PC-9 (cell line): ENCODE results near the gene CD2BP2. TPM values are rescaled to one million over a fixed set of nuclear protein-coding genes. Genes with fewer than 3 reads are reported as not detected.
A peak's percentile ranks its signal among the peaks of the same experiment; 100 is the strongest.

Experiments
- BruUV-seq: library from RNA; stranded (reverse); fragments of 400-500 nt; replicated peaks from 2 replicates; lab custom pipeline; 2021; lab: Mats Ljungman, UMichigan
- CTCF ChIA-PET: fragments of 300-600 bp; sonication (Branson Sonifier 250); formaldehyde crosslinking; loops from one replicate; lab custom pipeline; 2022; ENCODE audit warnings: antibody characterized with exemption; lab: Charles Lee
- POLR2A ChIA-PET: fragments of 300-600 bp; sonication (Branson Sonifier 250); formaldehyde crosslinking; loops from one replicate; lab custom pipeline; 2022; ENCODE audit warnings: antibody characterized with exemption; ENCODE audit not compliant: unreplicated experiment; lab: Charles Lee
- DNase-seq, 2 experiments: peaks; one replicate each; pipeline versions ENCODE4 v3.0.0 to v3.0.0-alpha.2; 2015 to 2022; ENCODE audit warnings: mixed read lengths in 1 of 2
- H2AFZ ChIP-seq: fragments of 200-600 bp; sonication (generic); 2 replicates; pipeline ENCODE4 v1.8.1; 2017; ENCODE audit warnings: antibody characterized with exemption
- H3F3A ChIP-seq: fragments of 200-600 bp; sonication (generic); 2 replicates; pipeline ENCODE4 v1.8.1; 2017; ENCODE audit warnings: antibody characterized with exemption, mild to moderate bottlenecking, low read depth; ENCODE audit not compliant: insufficient read depth
- H3K27ac ChIP-seq: fragments of 200-600 bp; sonication (generic); 2 replicates; pipeline ENCODE4 v1.6.1; 2016; ENCODE audit warnings: mixed run types
- H3K27me3 ChIP-seq: fragments of 200-600 bp; sonication (generic); 2 replicates; pipeline ENCODE4 v1.6.1; 2016; ENCODE audit warnings: low read depth, mixed run types; ENCODE audit not compliant: insufficient read depth
- H3K36me3 ChIP-seq: fragments of 200-600 bp; sonication (generic); 2 replicates; pipeline ENCODE4 v1.6.1; 2016; ENCODE audit warnings: low read depth, mixed run types
- H3K4me1 ChIP-seq: fragments of 200-600 bp; sonication (generic); replicated peaks from 2 replicates; pipeline ENCODE4 v1.6.1; 2016; ENCODE audit warnings: mixed run types; ENCODE audit not compliant: insufficient read depth
- H3K4me2 ChIP-seq: fragments of 200-600 bp; sonication (generic); 2 replicates; pipeline ENCODE4 v1.6.1; 2017; ENCODE audit warnings: mixed run types
- H3K4me3 ChIP-seq: fragments of 200-600 bp; sonication (generic); 2 replicates; pipeline ENCODE4 v1.6.1; 2016; ENCODE audit warnings: mixed run types
- H3K79me2 ChIP-seq: fragments of 200-600 bp; sonication (generic); 2 replicates; pipeline ENCODE4 v1.6.1; 2017; ENCODE audit warnings: low read depth, mixed run types
- H3K9me2 ChIP-seq: fragments of 200-600 bp; sonication (generic); 2 replicates; pipeline ENCODE4 v1.8.1; 2017; ENCODE audit warnings: mild to moderate bottlenecking; ENCODE audit not compliant: insufficient read depth
- H3K9me3 ChIP-seq: fragments of 200-600 bp; sonication (generic); 2 replicates; pipeline ENCODE4 v1.8.1; 2016; ENCODE audit warnings: low read depth; ENCODE audit not compliant: insufficient read depth
- H4K20me1 ChIP-seq: fragments of 200-600 bp; sonication (generic); 2 replicates; pipeline ENCODE4 v1.8.1; 2017; ENCODE audit not compliant: insufficient read depth
- CTCF ChIP-seq: fragments of 200-600 bp; sonication (generic); conservative IDR thresholded peaks from 2 replicates; pipeline ENCODE4 v1.6.1; 2017; ENCODE audit warnings: mixed run types, antibody characterized with exemption, mild to moderate bottlenecking, moderate library complexity
- EZH2 ChIP-seq: fragments of 200-600 bp; sonication (generic); IDR thresholded peaks from 2 replicates; pipeline ENCODE4 v1.8.0; 2017; ENCODE audit warnings: antibody characterized with exemption, low read depth
- intact Hi-C: fragments of 100-400 bp; cut with micrococcal nuclease; formaldehyde crosslinking; loops from one replicate; pipeline ENCODE4 v1.10.0; 2022; ENCODE audit not compliant: unreplicated experiment
- total RNA-seq: library from RNA; stranded (reverse); gene quantifications from 2 replicates; pipeline ENCODE4 v1.2.3, GENCODE V29; 2021

The CD2BP2 gene
- total RNA-seq, 1 experiment from 2014 or later, result 84.6 TPM

- Histone ChIP-seq H4K20me1 (no peaks in the 10 kb centered on the region), H3K4me3 (peak overlapping the region; percentile 80), H3K79me2 (peaks cover 13% of the 10 kb centered on the region; the same call in 1 of the 2 replicates), H3K27me3 (no peaks in the 10 kb centered on the region), H2AFZ (peak overlapping the region; percentile 100), H3F3A (peaks cover 31% of the 10 kb centered on the region), H3K9me2 (no peaks in the 10 kb centered on the region), H3K4me2 (peak overlapping the region; percentile 98), H3K9me3 (no peaks in the 10 kb centered on the region), H3K27ac (peak overlapping the region; percentile 92), H3K4me1 (peaks cover 19% of the 10 kb centered on the region), H3K36me3 (no peaks in the 10 kb centered on the region)
- ChIA-PET POLR2A (interaction anchor here (0.6 to 0.7 kb wide), 6 partner anchors 12 to 489 kb away, joined by 3 to 19 read pairs (median 4); no protein-coding TSS in a partner anchor), CTCF (interaction anchor here (0.7 kb wide), 1 partner anchor 209 kb away, joined by 3 read pairs; no protein-coding TSS in a partner anchor)
- no peak for DNase-seq
- no peak for TF ChIP-seq CTCF
- BruUV-seq, result TSS peak; percentile 80
- intact Hi-C loops, result loop anchor here (1.0 to 5.0 kb wide), 4 partner anchors 30 to 321 kb away; partner anchors contain the start of genes TBX6, ZNF768 and ZNF771
Measured at GRCh38 chr16:30377050-30377811, 22.1 kb upstream of the CD2BP2 start.

- TF ChIP-seq EZH2 (no peak), CTCF (no peak)
- ChIA-PET POLR2A (interaction anchor here (0.6 kb wide), 3 partner anchors 41 to 283 kb away, joined by 3 to 4 read pairs (median 4); no protein-coding TSS in a partner anchor), CTCF (interaction anchor here (0.7 kb wide), 1 partner anchor 210 kb away, joined by 3 read pairs; no protein-coding TSS in a partner anchor)
- Histone ChIP-seq H3K27ac (peak overlapping the region; percentile 92), H3K4me3 (peak overlapping the region; percentile 80; the same call in 1 of the 2 replicates), H2AFZ (no peak overlapping the region), H3K4me1 (peaks cover 23% of the 10 kb centered on the region), H3K27me3 (no peaks in the 10 kb centered on the region), H3K36me3 (no peaks in the 10 kb centered on the region), H3K79me2 (peaks cover 13% of the 10 kb centered on the region; the same call in 1 of the 2 replicates), H3K9me3 (no peaks in the 10 kb centered on the region), H3K9me2 (no peaks in the 10 kb centered on the region), H3K4me2 (peak overlapping the region; percentile 98), H4K20me1 (no peaks in the 10 kb centered on the region), H3F3A (peaks cover 31% of the 10 kb centered on the region)
- no peak for DNase-seq
- intact Hi-C loops, result loop anchor here (5.0 kb wide), 2 partner anchors 151 to 284 kb away; partner anchors contain the start of genes TBX6 and ZNF768
- BruUV-seq, result no TSS peak
Measured at GRCh38 chr16:30376461-30376902, 21.4 kb upstream of the CD2BP2 start.

- Histone ChIP-seq H3K9me3 (no peaks in the 10 kb centered on the region), H3K4me3 (no peak overlapping the region), H3K4me2 (no peak overlapping the region), H3K4me1 (peaks cover 24% of the 10 kb centered on the region), H3F3A (peaks cover 26% of the 10 kb centered on the region), H3K27ac (no peak overlapping the region), H2AFZ (no peak overlapping the region), H3K9me2 (no peaks in the 10 kb centered on the region), H3K36me3 (no peaks in the 10 kb centered on the region), H3K27me3 (no peaks in the 10 kb centered on the region), H3K79me2 (peaks cover 13% of the 10 kb centered on the region; the same call in 1 of the 2 replicates), H4K20me1 (no peaks in the 10 kb centered on the region)
- TF ChIP-seq EZH2, result no peak
- no peak for TF ChIP-seq CTCF
- ChIA-PET CTCF (no interaction called here), POLR2A (no interaction called here)
- no peak for DNase-seq
- BruUV-seq, result no TSS peak
- intact Hi-C loops, result loop anchor here (5.0 kb wide), 2 partner anchors 151 to 284 kb away; partner anchors contain the start of genes TBX6 and ZNF768
Measured at GRCh38 chr16:30375864-30376263, 20.8 kb upstream of the CD2BP2 start.
